Skeletal muscle satellite cell (primary cell): ENCODE data around the gene LMO1.

Experiments
- H3K27me3 ChIP-seq: 2 replicates; pipeline ENCODE4 v1.7.0; 2013; ENCODE audit warnings: low read length; ENCODE audit not compliant: control insufficient read depth, insufficient read depth
- H3K36me3 ChIP-seq: 2 replicates; pipeline ENCODE4 v1.7.0; 2013; ENCODE audit warnings: mild to moderate bottlenecking, control low read depth, low read length; ENCODE audit not compliant: insufficient read depth
- H3K4me1 ChIP-seq: 2 replicates; pipeline ENCODE4 v1.7.0; 2013; ENCODE audit warnings: low read length; ENCODE audit not compliant: control insufficient read depth, insufficient read depth
- H3K4me2 ChIP-seq: 2 replicates; pipeline ENCODE4 v1.7.0; 2013; ENCODE audit warnings: mild to moderate bottlenecking, low read length
- H3K4me3 ChIP-seq: 2 replicates; pipeline ENCODE4 v1.7.0; 2013; ENCODE audit warnings: low read length
- H3K9ac ChIP-seq: 2 replicates; pipeline ENCODE4 v1.7.0; 2013; ENCODE audit warnings: mild to moderate bottlenecking, low read depth, low read length, moderate library complexity
- H3K9me3 ChIP-seq: replicated peaks from 2 replicates; pipeline ENCODE4 v1.7.0; 2013; ENCODE audit warnings: mild to moderate bottlenecking, control low read depth, low read length

Gene LMO1

DNA sequence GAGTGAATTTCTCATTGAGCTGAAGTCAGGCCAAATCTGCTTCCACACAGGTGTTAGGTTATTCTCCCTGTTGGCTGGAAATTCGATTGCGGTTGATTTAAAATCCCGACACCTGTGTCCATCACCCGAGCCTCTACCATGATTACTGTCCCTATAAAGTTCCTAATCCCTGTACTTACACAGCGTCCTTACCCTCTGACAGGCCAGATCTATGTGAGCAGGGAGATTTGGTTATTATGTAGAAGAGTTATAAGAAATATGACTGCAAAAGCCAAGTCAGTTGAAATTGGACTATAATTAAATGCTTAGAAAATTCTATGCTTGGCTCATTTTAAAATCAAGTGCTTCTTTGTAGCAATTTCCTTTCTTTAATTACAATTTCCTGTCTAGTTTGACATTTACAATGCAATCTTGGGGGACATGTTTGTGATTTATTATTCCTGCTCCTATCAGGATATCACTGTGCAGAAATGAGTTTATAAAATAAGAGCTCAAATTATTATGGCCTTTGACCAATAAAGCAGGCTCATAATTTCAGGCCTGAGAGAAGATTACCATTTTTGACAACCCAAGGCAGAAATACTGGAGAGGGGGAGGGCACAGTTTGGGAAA is 32.5 kb upstream of the LMO1 start:
- no peak overlapping the region for H3K9ac ChIP-seq
- peaks cover 25% of the 10 kb centered on the region for H3K27me3 ChIP-seq
- no peak overlapping the region for H3K4me3 ChIP-seq
- no peak overlapping the region for H3K4me2 ChIP-seq
- no peaks in the 10 kb centered on the region for H3K36me3 ChIP-seq
- no peaks in the 10 kb centered on the region for H3K4me1 ChIP-seq
- no peaks in the 10 kb centered on the region for H3K9me3 ChIP-seq

DNA sequence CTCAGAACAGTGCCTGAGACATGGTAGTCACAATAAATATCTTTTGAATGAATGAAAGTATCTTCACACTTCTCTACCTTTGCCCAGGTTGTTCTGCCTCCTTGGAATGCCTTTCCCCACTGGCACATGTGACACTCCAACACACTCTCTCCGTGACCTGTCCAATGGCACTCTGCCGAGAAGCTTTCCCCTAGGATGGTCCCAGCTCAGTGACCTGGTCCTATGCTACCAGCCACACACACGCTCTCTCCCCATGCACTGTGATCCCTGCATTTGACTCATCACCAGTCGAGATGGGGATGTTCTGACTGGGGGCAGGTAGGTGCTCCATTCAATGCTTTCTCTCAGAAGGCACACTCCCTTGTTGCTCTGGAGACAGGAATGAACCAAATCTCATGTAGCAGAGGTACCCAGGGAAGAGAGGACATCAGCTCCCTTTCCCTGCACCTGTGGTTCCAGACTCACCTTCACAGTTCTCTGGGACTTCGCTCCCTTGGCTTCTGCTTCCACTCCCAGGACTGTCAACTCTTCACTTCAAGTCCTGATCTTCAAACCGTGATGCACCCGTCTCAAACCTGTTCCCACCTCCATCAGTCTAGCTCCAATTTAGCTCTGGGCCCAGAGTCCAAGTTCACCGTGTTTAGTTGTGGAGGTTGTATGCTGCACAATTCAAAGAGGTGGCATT is 30.7 kb upstream of the LMO1 start:
- no peaks in the 10 kb centered on the region for H3K4me1 ChIP-seq
- H3K4me2 ChIP-seq = no peak overlapping the region
- H3K9ac ChIP-seq = no peak overlapping the region
- H3K36me3 ChIP-seq = no peaks in the 10 kb centered on the region
- no peaks in the 10 kb centered on the region for H3K9me3 ChIP-seq
- no peak overlapping the region for H3K4me3 ChIP-seq
- peaks cover 25% of the 10 kb centered on the region for H3K27me3 ChIP-seq

DNA sequence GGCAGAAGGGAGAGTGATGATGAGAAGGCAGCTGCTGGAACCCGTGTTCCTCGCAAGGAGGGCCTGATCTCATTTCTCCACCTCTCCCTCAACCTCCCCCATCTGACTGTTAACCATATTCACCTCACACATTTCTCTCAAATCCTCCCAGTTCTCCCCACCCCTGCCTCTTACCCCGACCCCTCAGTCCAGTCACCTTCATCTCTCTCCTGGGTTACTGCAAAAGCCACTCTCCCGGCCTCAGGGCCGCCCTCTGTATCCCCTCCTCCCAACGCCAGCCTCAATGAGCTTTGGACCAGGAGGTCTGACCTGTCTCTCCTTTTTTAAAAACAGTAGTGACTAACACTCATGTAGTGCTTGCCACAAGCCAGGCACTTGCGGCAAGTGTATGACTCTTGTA is 29.5 kb upstream of the LMO1 start:
- H3K9ac ChIP-seq = no peak overlapping the region
- no peak overlapping the region for H3K4me3 ChIP-seq
- H3K27me3 ChIP-seq = peaks cover 25% of the 10 kb centered on the region
- no peak overlapping the region for H3K4me2 ChIP-seq
- no peaks in the 10 kb centered on the region for H3K4me1 ChIP-seq
- no peaks in the 10 kb centered on the region for H3K36me3 ChIP-seq
- H3K9me3 ChIP-seq = no peaks in the 10 kb centered on the region

DNA sequence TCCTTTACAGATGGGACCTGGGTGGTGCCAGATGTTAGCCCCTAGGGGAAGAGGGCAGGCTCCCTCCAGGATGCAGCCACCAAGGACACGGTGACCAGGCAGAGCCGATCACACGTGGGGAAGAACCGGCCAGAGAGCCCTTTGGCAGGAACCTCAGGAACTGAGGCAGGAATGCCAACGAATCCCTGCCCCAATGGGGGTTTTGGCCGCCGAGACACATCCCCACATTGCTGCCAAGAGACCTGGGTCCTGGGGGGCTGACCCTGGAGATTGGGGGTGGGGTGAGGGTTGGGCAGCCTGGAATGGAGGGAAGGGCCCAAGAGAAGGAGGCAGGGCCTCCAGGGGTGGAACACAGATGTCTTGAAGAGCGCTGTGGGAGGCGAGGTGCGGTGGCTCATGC is 28.7 kb upstream of the LMO1 start:
- no peaks in the 10 kb centered on the region for H3K36me3 ChIP-seq

DNA sequence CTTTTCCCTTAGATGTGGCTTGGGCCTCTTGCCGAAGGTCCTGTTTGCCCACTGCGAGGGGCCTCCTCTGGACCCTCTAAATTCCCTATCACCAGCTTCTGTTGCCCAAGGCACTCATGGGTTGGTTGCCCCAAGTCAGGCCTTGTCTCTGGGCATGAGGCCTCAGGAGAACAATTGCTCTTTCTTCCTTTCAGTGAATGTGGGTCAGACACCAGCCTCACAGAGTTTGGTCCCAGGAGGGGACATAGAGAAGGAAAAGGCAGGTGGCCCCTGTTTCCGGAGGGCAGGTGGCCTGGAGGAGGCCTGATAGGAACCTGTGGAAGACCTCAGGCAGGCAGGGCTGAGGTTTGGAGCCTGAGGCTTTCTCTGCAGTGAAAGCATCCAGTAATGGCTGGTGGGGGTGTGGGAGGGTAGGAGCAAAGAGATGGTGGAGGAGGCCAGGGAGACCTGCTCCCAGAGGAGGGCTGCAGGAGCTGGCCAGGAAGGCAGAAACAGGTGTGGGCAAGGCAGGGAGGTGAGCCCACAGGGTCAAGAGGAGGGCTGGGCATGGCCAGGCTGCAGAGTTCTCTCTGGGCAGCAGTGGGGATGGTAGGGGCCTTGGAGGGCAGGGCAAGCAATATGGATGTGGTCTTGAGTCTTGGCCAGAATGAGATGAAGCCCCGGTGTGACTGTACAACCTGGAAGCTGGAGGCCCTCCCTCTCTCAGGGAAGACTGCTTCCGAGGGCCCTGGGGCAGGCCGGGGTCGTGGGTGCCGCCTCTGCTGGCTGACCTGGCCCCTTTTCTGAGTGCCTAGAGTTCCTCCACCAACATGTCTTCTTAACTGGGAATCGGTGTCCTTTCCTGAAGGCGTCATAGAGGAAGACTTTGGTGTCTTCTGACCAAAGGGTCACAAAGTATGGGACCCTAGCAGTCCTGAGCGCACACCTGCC is 28.0 kb upstream of the LMO1 start:
- Histone ChIP-seq H3K36me3 (no peaks in the 10 kb centered on the region), H3K9me3 (no peaks in the 10 kb centered on the region), H3K4me1 (no peaks in the 10 kb centered on the region), H3K4me2 (no peak overlapping the region), H3K9ac (no peak overlapping the region), H3K4me3 (no peak overlapping the region), H3K27me3 (peaks cover 21% of the 10 kb centered on the region)

More for the DNA sequence above, 28.7 kb upstream of the LMO1 start:
- Histone ChIP-seq H3K4me3 (no peak overlapping the region), H3K4me1 (no peaks in the 10 kb centered on the region), H3K27me3 (peaks cover 25% of the 10 kb centered on the region), H3K9ac (no peak overlapping the region), H3K9me3 (no peaks in the 10 kb centered on the region), H3K4me2 (no peak overlapping the region)

DNA sequence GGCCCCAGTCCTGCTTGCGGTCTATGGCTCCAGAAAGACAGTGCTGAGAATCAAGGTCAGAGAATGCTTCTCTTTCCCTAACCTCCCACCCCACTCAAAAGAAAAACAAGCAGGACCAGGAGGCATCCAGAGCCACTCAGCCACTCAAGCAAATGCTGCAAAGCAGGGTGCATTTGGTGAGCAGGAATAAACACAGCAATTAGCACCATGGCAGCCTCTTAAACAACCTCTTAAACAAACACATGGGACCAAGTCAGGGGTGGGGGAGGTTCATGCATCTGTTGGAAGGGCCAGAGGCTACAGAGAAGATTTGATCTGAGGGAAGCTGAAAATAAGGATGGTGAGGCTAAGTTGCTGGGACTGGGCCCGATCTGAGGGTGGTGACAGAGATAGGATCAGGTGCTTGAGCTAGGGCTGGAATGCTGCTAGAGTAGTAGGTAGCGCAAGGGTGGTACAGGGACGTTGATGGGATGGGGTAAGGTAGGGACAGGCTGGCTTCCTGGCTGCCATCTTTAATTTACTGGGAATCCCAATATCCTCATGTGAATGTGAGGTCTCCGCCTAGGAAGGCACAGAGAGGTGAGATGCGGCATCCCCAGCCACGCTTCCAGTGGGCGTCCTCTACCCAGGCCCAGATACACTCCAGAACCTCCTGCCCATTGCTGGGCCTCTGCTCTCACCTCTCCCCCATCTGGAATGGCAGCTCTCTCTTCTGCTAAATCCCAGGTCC is 26.6 kb upstream of the LMO1 start:
- H3K4me1 ChIP-seq = no peaks in the 10 kb centered on the region
- no peak overlapping the region for H3K9ac ChIP-seq
- H3K4me3 ChIP-seq = no peak overlapping the region
- H3K9me3 ChIP-seq = no peaks in the 10 kb centered on the region
- peaks cover 22% of the 10 kb centered on the region for H3K27me3 ChIP-seq
- H3K4me2 ChIP-seq = no peak overlapping the region
- no peaks in the 10 kb centered on the region for H3K36me3 ChIP-seq

DNA sequence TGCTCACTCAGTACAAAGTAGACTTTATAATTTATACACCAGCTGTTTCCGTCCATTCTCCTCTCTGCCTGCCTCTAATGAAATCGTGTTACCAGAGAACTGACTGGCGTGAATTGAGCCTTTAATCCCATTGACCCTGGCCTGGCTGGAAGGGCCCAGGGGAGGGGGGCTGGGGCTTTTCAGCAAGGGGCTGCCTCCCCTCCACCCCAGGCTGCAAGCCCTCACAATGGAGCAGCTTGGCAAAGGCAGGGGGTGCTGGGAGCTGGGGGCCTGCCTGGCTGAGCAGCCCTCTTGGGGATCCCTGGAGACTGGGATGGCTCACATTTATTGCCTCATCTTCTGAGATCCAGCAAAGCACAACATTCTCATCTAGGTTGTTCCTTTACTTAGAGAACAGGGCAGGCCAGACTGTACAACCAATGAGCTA is 25.8 kb upstream of the LMO1 start:
- no peak overlapping the region for H3K4me2 ChIP-seq
- no peaks in the 10 kb centered on the region for H3K4me1 ChIP-seq
- H3K9me3 ChIP-seq = no peaks in the 10 kb centered on the region
- peaks cover 21% of the 10 kb centered on the region for H3K27me3 ChIP-seq
- H3K9ac ChIP-seq = no peak overlapping the region
- H3K4me3 ChIP-seq = no peak overlapping the region
- no peaks in the 10 kb centered on the region for H3K36me3 ChIP-seq

DNA sequence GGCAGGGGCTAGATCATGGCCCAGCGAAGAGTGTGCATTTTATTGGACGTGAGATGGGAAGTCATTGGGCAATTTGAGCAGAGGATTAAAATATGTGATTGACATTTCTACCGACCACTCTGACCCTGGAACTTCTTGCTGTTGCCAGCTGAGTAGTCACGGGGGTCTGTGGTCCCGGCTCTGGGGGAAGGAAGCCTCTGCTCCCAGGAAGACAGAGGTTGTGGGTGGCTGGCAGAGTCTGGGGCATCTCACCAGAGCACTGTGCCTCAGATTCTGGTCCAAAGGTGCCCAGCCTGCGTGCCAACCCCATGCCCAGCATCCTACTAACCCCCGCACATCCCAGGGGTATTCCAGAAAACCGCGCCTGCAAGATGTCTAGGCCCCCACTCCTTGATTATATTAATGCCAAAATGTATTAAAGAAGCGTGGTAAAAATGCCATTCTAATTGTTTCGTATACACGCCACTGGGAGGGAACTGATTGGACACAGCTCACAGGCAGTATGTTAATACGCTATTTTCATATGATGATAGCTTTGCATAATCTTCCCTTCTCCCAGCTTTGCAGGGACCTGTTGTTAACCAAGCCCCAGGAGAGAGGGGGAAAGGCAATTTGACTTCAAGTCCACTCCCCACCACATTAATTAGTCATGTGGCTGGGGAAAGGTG is 25.3 kb upstream of the LMO1 start:
- no peaks in the 10 kb centered on the region for H3K9me3 ChIP-seq
- no peak overlapping the region for H3K4me3 ChIP-seq
- H3K4me1 ChIP-seq = no peaks in the 10 kb centered on the region
- H3K9ac ChIP-seq = no peak overlapping the region
- H3K27me3 ChIP-seq = peaks cover 21% of the 10 kb centered on the region
- no peaks in the 10 kb centered on the region for H3K36me3 ChIP-seq
- no peak overlapping the region for H3K4me2 ChIP-seq

DNA sequence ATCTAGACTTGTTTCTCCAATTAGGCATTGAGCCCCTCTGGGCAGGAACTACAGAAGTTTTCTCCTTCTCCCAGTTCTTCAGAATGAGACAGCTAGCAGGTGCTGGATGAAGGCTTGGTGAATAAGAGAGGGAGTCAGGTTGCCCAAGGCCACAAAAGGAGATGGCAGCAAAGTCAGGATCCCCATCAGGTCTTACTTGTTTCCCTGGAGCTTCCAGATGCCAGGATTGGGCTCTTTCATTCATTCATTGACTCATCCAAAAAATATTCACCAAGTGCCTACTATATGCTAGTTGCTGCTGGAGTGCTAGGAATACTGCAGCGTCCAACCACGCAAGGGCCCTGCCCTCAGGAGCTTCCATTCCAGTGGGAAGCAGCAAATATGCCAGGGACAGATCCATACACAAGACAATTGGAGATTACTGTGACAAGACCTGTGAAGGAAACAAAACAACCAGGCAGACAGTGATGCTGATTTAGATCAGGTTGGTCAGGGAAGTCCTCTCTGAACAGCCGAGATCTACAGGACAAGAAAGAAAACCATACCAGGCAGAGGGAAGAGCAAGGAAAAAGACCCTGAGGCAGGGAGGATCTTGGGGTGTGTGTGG is 24.6 kb upstream of the LMO1 start:
- no peaks in the 10 kb centered on the region for H3K4me1 ChIP-seq
- H3K27me3 ChIP-seq = peaks cover 19% of the 10 kb centered on the region
- H3K4me3 ChIP-seq = no peak overlapping the region
- no peak overlapping the region for H3K4me2 ChIP-seq
- no peaks in the 10 kb centered on the region for H3K36me3 ChIP-seq
- no peaks in the 10 kb centered on the region for H3K9me3 ChIP-seq
- H3K9ac ChIP-seq = no peak overlapping the region

DNA sequence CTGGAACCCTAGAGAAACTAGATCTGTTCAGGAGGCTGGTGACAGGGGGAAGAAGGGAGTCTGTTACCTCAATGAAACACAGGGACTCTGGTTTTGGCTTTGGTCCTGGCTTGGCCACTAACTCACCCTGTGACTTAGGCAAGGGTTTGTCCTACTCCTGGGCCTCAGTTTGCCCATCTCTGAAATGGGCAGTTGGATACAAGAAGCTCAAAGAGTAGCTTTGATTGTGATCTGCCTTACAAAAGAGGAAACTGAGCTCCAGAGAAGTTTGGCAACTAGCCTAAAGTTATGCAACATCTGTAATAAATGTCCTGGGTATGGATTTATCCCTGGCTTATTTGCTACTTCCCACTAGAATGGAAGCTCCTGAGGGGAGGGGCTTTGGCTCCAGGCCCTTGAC is 24.0 kb upstream of the LMO1 start:
- no peak overlapping the region for H3K4me3 ChIP-seq
- H3K36me3 ChIP-seq = no peaks in the 10 kb centered on the region
- no peaks in the 10 kb centered on the region for H3K9me3 ChIP-seq
- H3K4me1 ChIP-seq = no peaks in the 10 kb centered on the region
- no peak overlapping the region for H3K4me2 ChIP-seq
- H3K9ac ChIP-seq = no peak overlapping the region
- peaks cover 25% of the 10 kb centered on the region for H3K27me3 ChIP-seq
